ENCODE results near the gene ABCB7. TPM values are rescaled to one million over a fixed set of nuclear protein-coding genes. Genes with fewer than 3 reads are reported as not detected.

Gene ABCB7
- total RNA-seq: 29.5 and 37.8 TPM in 2 replicates

DNA sequence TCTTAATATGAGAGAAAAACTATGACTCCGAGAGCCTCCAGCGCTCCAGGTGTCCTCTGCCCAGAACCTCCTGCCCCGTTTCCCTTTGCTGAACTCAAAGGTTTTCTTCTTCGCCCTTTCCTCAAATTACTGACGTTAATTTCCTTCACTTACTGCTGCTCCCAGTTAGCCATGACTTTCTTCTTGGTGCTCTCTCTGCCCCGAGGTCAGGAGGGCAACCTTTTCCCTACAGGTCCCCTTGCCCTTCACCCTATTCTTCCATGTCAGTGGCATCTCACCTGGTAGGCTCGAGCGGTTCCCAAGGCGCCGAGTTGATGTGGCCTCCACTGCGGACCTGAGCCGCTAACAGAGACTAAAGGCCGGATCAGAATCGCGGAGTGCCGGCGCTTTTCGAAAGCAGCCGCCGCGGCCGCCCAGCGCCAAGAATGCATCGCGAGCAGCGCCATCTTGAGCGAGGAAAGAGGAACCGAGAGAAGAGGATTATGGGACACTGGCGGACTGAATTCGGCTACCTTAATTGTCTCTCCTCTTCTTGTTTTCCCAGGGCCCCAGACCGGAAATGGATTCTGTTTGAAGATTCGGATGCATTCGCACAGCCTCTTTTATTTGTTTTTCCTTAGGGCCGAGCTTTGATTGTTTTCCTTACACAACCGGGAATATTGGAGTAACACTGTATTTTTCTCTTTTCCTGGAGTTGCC lies at the start of gene ABCB7:
TSS of gene ABCB7 (minus strand) at position 457 of the 699 bp plus-strand sequence. CDS start at position 446, 11 bp downstream.

Other genes starting within 250 kb of the ABCB7 start
- not detected in 2 replicates for gene NEXMIF, start 230.8 kb downstream of the ABCB7 start, total RNA-seq
- gene UPRT, start 117.8 kb upstream of the ABCB7 start, total RNA-seq: 6.4 and 10.9 TPM in 2 replicates

Measured in hair follicular keratinocyte (primary cell).